NT2/D1 (cell line): Measurements from ENCODE around the gene DPEP2.

Experiments
- YY1 ChIP-seq: IDR thresholded peaks from 2 replicates; pipeline ENCODE4 v1.6.1; 2011; ENCODE audit not compliant: insufficient read length, insufficient read depth
- ZNF274 ChIP-seq: IDR thresholded peaks from 2 replicates; pipeline ENCODE4 v1.6.1; 2011; ENCODE audit warnings: mild to moderate bottlenecking, low read depth, low read length

- TF ChIP-seq ZNF274 (no peak), YY1 (no peak)
Measured at GRCh38 chr16:67951485-67951884, 47.8 kb downstream of the DPEP2 start.
